ENCODE results near the gene ARSG.

DNA sequence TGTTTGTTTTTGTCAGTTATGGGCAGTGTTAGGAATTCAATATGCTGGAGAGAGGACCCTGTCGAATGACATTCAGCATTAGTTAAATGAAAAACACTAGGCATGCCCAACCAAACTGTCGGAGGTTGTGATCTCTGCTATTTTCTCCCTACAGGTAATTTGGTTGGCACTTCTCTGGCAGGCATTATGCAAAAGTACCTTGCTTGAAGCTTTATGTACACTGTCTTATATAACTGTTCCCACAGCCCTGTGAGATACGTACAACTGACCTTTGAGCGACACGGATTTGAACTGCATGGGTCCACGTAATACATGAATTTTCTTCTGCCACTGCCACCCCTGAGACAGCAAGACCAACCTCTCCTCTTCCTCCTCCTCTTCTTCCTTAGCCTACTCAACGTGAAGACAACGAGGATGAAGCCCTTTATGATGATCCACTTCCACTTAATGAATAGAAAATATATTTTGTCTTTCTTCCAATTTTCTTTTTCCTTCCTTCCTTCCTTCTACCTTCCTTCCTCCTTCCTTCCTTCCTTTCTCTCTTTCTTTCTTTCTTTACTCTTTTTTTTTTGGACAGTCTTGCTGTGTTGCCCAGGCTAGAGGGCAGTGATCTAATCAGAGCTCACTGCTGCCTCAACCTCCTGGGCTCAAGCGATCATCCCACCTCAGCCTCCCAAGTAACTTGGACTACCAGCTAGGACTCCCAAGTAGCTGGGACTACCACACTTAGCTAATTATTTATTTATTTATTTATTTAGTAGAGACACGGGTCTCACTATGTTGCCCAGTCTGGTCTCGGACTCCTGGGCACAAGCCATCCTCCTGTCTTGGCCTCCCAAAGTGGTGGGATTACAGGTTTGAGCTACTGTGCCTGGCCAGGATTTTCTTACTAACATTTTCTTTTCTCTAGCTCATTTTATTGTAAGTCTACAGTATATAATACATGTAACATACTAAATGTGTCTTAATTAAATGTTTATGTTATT is 88.7 kb downstream of the ARSG start:
- no peak for TF ChIP-seq POLR2A (IDR thresholded peaks at IDR 0.05)
- TF ChIP-seq EP300 (IDR thresholded peaks at IDR 0.05): no peak
